Mesenchymal stem cell (in vitro differentiated cells and primary cell): ENCODE measurements around the gene TICAM2.

Experiments
- DNase-seq: peaks from one replicate; pipeline ENCODE4 v3.0.0-alpha.2; 2013
- H2AFZ ChIP-seq: one replicate; pipeline ENCODE4 v1.6.1; 2013; ENCODE audit warnings: low read depth, mild to moderate bottlenecking, control low read depth, inconsistent platforms, low read length, moderate library complexity
- H2AK5ac ChIP-seq: 2 replicates; pipeline ENCODE4 v1.6.1; 2013; ENCODE audit warnings: low read length, moderate library complexity, mild to moderate bottlenecking, inconsistent platforms; ENCODE audit not compliant: severe bottlenecking
- H2BK120ac ChIP-seq: one replicate; pipeline ENCODE4 v1.6.1; 2013; ENCODE audit warnings: low read depth, mild to moderate bottlenecking, inconsistent platforms, low read length, moderate library complexity
- H2BK12ac ChIP-seq, 2 experiments: one replicate each; pipeline ENCODE4 v1.6.1; 2013; ENCODE audit warnings: inconsistent platforms in 2 of 2, low read length in 2 of 2, mild to moderate bottlenecking in 2 of 2, moderate library complexity in 2 of 2, control low read depth in 1 of 2
- H2BK15ac ChIP-seq: one replicate; pipeline ENCODE4 v1.6.1; 2013; ENCODE audit warnings: mild to moderate bottlenecking, low read depth, inconsistent platforms; ENCODE audit not compliant: poor library complexity, severe bottlenecking
- H2BK5ac ChIP-seq: 2 replicates; pipeline ENCODE4 v1.6.1; 2013; ENCODE audit warnings: low read depth, mild to moderate bottlenecking, low read length, control low read depth, inconsistent platforms; ENCODE audit not compliant: poor library complexity, severe bottlenecking
- H3K14ac ChIP-seq, 2 experiments: one replicate each; pipeline ENCODE4 v1.6.1; 2013; ENCODE audit warnings: inconsistent platforms in 2 of 2, low read length in 2 of 2, control low read depth in 1 of 2, mild to moderate bottlenecking in 1 of 2, moderate library complexity in 1 of 2
- H3K18ac ChIP-seq, 2 experiments: one replicate each; pipeline ENCODE4 v1.6.1; 2013; ENCODE audit warnings: inconsistent platforms in 2 of 2, low read length in 2 of 2, control low read depth in 1 of 2, low read depth in 1 of 2, mild to moderate bottlenecking in 1 of 2
- H3K23ac ChIP-seq, 2 experiments: one replicate each; pipeline ENCODE4 v1.6.1; 2013; ENCODE audit warnings: inconsistent platforms in 2 of 2, low read length in 2 of 2, mild to moderate bottlenecking in 2 of 2, moderate library complexity in 2 of 2, control low read depth in 1 of 2
- H3K27ac ChIP-seq: 2 replicates; pipeline ENCODE4 v1.5.1; 2013; ENCODE audit warnings: mild to moderate bottlenecking, moderate library complexity, low read length, control low read depth, inconsistent platforms; ENCODE audit not compliant: poor library complexity, severe bottlenecking
- H3K27me3 ChIP-seq, 2 experiments: 2 replicates each; pipeline versions ENCODE4 v1.6.1 to v1.7.0; 2013; ENCODE audit warnings: low read length in 2 of 2, mild to moderate bottlenecking in 2 of 2, moderate library complexity in 2 of 2, control low read depth in 1 of 2, inconsistent platforms in 1 of 2; ENCODE audit not compliant: control insufficient read depth in 1 of 2, insufficient read depth in 1 of 2
- H3K36me3 ChIP-seq, 2 experiments: 2 replicates each; pipeline versions ENCODE4 v1.6.1 to v1.7.0; 2013; ENCODE audit warnings: low read length in 2 of 2, control low read depth in 1 of 2, inconsistent platforms in 1 of 2, low read depth in 1 of 2, mild to moderate bottlenecking in 1 of 2; ENCODE audit not compliant: insufficient read depth in 2 of 2, control insufficient read depth in 1 of 2
- H3K4ac ChIP-seq, 2 experiments: one replicate each; pipeline ENCODE4 v1.6.1; 2013; ENCODE audit warnings: inconsistent platforms in 2 of 2, low read length in 2 of 2, mild to moderate bottlenecking in 2 of 2, moderate library complexity in 2 of 2, control low read depth in 1 of 2, low read depth in 1 of 2
- H3K4me1 ChIP-seq: 2 replicates; pipeline ENCODE4 v1.6.1; 2013; ENCODE audit warnings: low read depth, low read length, control low read depth; ENCODE audit not compliant: control insufficient read depth, insufficient read depth
- H3K4me2 ChIP-seq: 2 replicates; pipeline ENCODE4 v1.6.1; 2013; ENCODE audit warnings: low read length, mild to moderate bottlenecking, inconsistent platforms; ENCODE audit not compliant: poor library complexity, severe bottlenecking
- H3K4me3 ChIP-seq, 2 experiments: 2 replicates each; pipeline versions ENCODE4 v1.5.1 to v1.7.0; 2013; ENCODE audit warnings: low read length in 2 of 2, mild to moderate bottlenecking in 2 of 2, control low read depth in 1 of 2, low read depth in 1 of 2; ENCODE audit not compliant: insufficient read depth in 1 of 2
- H3K79me1 ChIP-seq: replicated peaks from 2 replicates; pipeline ENCODE4 v1.6.1; 2013; ENCODE audit warnings: mild to moderate bottlenecking, control low read depth, low read length, inconsistent platforms; ENCODE audit not compliant: poor library complexity, severe bottlenecking
- H3K9ac ChIP-seq: 2 replicates; pipeline ENCODE4 v1.7.0; 2013; ENCODE audit warnings: mild to moderate bottlenecking, low read length, moderate library complexity
- H3K9me3 ChIP-seq: 2 replicates; pipeline ENCODE4 v1.7.0; 2013; ENCODE audit warnings: mild to moderate bottlenecking, low read length; ENCODE audit not compliant: control insufficient read depth
- H4K8ac ChIP-seq: one replicate; pipeline ENCODE4 v1.6.1; 2013; ENCODE audit warnings: inconsistent platforms, mild to moderate bottlenecking, low read length, moderate library complexity
- H4K91ac ChIP-seq: one replicate; pipeline ENCODE4 v1.6.1; 2013; ENCODE audit warnings: mild to moderate bottlenecking, low read length, inconsistent platforms
- WGBS: methylation state at CpG from one replicate; pipeline ENCODE4 v1.1.7; 2013; ENCODE audit warnings: mixed read lengths; 5-methylcytosine and 5-hydroxymethylcytosine counted together

Gene TICAM2

GRCh38 chr5:115611873-115612272 is 9.6 kb upstream of the TICAM2 start:
- H3K4ac ChIP-seq: no peak overlapping the region
- no peak overlapping the region for H2BK12ac ChIP-seq
- no peak overlapping the region for H2BK5ac ChIP-seq
- no peak overlapping the region for H3K27ac ChIP-seq
- H3K18ac ChIP-seq: no peak overlapping the region
- no peak overlapping the region for H3K4me2 ChIP-seq
- H3K23ac ChIP-seq: no peak overlapping the region
- DNase-seq: no peak
- no peak overlapping the region for H2AK5ac ChIP-seq
- H3K36me3 ChIP-seq: peaks cover 4 to 69% of the 10 kb centered on the region in 2 experiments
- peaks cover 12% of the 10 kb centered on the region for H3K79me1 ChIP-seq
- no peak overlapping the region for H2BK120ac ChIP-seq
- H3K14ac ChIP-seq: no peak overlapping the region
- no peak overlapping the region for H4K8ac ChIP-seq
- no peak overlapping the region for H2AFZ ChIP-seq
- 98% methylated on average over 5 of the region's 5 CpGs for WGBS
- no peak overlapping the region for H3K4me3 ChIP-seq
- H2BK15ac ChIP-seq: no peak overlapping the region
- no peaks in the 10 kb centered on the region for H3K27me3 ChIP-seq
- H4K91ac ChIP-seq: no peak overlapping the region
- H3K9ac ChIP-seq: no peak overlapping the region
- H3K4me1 ChIP-seq: no peaks in the 10 kb centered on the region
- no peaks in the 10 kb centered on the region for H3K9me3 ChIP-seq

- no peak overlapping the region for H2BK12ac ChIP-seq
- WGBS: 86% methylated on average over 1 of the region's 2 CpGs
These were observed 5.7 kb upstream of the TICAM2 start for GRCh38 chr5:115607935-115608334.

GRCh38 chr5:115605436-115605835 is 3.2 kb upstream of the TICAM2 start:
- no peak overlapping the region for H3K18ac ChIP-seq
- H2AK5ac ChIP-seq: no peak overlapping the region
- H3K14ac ChIP-seq: no peak overlapping the region
- 98% methylated on average over 2 of the region's 3 CpGs for WGBS
- no peak overlapping the region for H2BK15ac ChIP-seq
- H2BK5ac ChIP-seq: no peak overlapping the region
- H3K23ac ChIP-seq: no peak overlapping the region
- H3K4me1 ChIP-seq: peaks cover 2% of the 10 kb centered on the region
- H4K8ac ChIP-seq: no peak overlapping the region
- no peaks in the 10 kb centered on the region for H3K9me3 ChIP-seq
- no peak overlapping the region for H3K4me2 ChIP-seq
- no peak overlapping the region for H2BK12ac ChIP-seq
- no peak overlapping the region for H2AFZ ChIP-seq
- no peak overlapping the region for H4K91ac ChIP-seq
- H3K27me3 ChIP-seq: no peaks in the 10 kb centered on the region
- no peak overlapping the region for H2BK120ac ChIP-seq
- no peak for DNase-seq
- H3K27ac ChIP-seq: no peak overlapping the region
- H3K9ac ChIP-seq: no peak overlapping the region
- H3K4me3 ChIP-seq: no peak overlapping the region
- peaks cover 9% of the 10 kb centered on the region for H3K79me1 ChIP-seq
- peaks cover 10 to 19% of the 10 kb centered on the region in 2 experiments for H3K36me3 ChIP-seq
- H3K4ac ChIP-seq: no peak overlapping the region

More at GRCh38 chr5:115607935-115608334, 5.7 kb upstream of the TICAM2 start:
- Histone ChIP-seq H4K91ac (no peak overlapping the region), H3K4me2 (no peak overlapping the region), H3K14ac (no peak overlapping the region), H3K36me3 (peaks cover 7 to 40% of the 10 kb centered on the region in 2 experiments), H3K9ac (no peak overlapping the region), H2AFZ (no peak overlapping the region), H3K23ac (no peak overlapping the region), H3K4me3 (no peak overlapping the region), H3K4me1 (no peaks in the 10 kb centered on the region), H2BK120ac (no peak overlapping the region), H3K27ac (no peak overlapping the region), H2BK15ac (no peak overlapping the region), H3K4ac (no peak overlapping the region), H4K8ac (no peak overlapping the region), H3K27me3 (no peaks in the 10 kb centered on the region), H3K79me1 (peaks cover 13% of the 10 kb centered on the region), H2AK5ac (no peak overlapping the region), H3K18ac (no peak overlapping the region), H2BK5ac (no peak overlapping the region), H3K9me3 (no peaks in the 10 kb centered on the region)
- DNase-seq: no peak

- no peak overlapping the region for H3K14ac ChIP-seq
- no peak overlapping the region for H2AFZ ChIP-seq
- peak overlapping the region; percentile 21 for H2AK5ac ChIP-seq
- DNase-seq: no peak
- H4K91ac ChIP-seq: no peak overlapping the region
- WGBS: 63% methylated on average over 10 of the region's 11 CpGs
- no peak overlapping the region for H2BK120ac ChIP-seq
- no peaks in the 10 kb centered on the region for H3K9me3 ChIP-seq
- peak overlapping the region; percentile 16 for H2BK15ac ChIP-seq
- peaks cover 2% of the 10 kb centered on the region for H3K4me1 ChIP-seq
- peak overlapping the region; percentile 73 for H3K4me2 ChIP-seq
- peaks cover 6% of the 10 kb centered on the region for H3K79me1 ChIP-seq
- H3K36me3 ChIP-seq: peaks cover 10 to 11% of the 10 kb centered on the region in 2 experiments
- peak overlapping the region; percentile 36 for H4K8ac ChIP-seq
- peak overlapping the region in 1 of 2 experiments; percentile 41 for H2BK12ac ChIP-seq
- H3K27me3 ChIP-seq: no peaks in the 10 kb centered on the region
- H3K4ac ChIP-seq: peak overlapping the region in 1 of 2 experiments; percentile 73
- H3K4me3 ChIP-seq: peak overlapping the region in 1 of 2 experiments; percentile 86
- H2BK5ac ChIP-seq: no peak overlapping the region
- H3K18ac ChIP-seq: peak overlapping the region; percentile 22 to 46
- H3K27ac ChIP-seq: peak overlapping the region; percentile 22
- no peak overlapping the region for H3K23ac ChIP-seq
- peak overlapping the region; percentile 94 for H3K9ac ChIP-seq
These were observed 379 bp upstream of the TICAM2 start for GRCh38 chr5:115602591-115603125.
